ENCODE results near the gene DIS3L2.

- TF ChIP-seq, protein P1, sequence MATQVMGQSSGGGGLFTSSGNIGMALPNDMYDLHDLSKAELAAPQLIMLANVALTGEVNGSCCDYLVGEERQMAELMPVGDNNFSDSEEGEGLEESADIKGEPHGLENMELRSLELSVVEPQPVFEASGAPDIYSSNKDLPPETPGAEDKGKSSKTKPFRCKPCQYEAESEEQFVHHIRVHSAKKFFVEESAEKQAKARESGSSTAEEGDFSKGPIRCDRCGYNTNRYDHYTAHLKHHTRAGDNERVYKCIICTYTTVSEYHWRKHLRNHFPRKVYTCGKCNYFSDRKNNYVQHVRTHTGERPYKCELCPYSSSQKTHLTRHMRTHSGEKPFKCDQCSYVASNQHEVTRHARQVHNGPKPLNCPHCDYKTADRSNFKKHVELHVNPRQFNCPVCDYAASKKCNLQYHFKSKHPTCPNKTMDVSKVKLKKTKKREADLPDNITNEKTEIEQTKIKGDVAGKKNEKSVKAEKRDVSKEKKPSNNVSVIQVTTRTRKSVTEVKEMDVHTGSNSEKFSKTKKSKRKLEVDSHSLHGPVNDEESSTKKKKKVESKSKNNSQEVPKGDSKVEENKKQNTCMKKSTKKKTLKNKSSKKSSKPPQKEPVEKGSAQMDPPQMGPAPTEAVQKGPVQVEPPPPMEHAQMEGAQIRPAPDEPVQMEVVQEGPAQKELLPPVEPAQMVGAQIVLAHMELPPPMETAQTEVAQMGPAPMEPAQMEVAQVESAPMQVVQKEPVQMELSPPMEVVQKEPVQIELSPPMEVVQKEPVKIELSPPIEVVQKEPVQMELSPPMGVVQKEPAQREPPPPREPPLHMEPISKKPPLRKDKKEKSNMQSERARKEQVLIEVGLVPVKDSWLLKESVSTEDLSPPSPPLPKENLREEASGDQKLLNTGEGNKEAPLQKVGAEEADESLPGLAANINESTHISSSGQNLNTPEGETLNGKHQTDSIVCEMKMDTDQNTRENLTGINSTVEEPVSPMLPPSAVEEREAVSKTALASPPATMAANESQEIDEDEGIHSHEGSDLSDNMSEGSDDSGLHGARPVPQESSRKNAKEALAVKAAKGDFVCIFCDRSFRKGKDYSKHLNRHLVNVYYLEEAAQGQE (IDR thresholded peaks at IDR 0.05; ENCODE audit: insufficient read depth in 1 of 2, low read depth in 2 of 2, low read length in 2 of 2) = no peak
- TF ChIP-seq POLR2AphosphoS5 (IDR thresholded peaks at IDR 0.05; ENCODE audit: low read depth, low read length) = no peak
- TF ChIP-seq SIN3A (IDR thresholded peaks at IDR 0.05; ENCODE audit: borderline replicate concordance, insufficient read depth, low read length) = no peak
Observed at GRCh38 chr2:232295971-232296370, 334.5 kb downstream of the DIS3L2 start.

Data from PFSK-1 (cell line).